GM12878 (cell line): ENCODE results near the gene TRPM5.

Experiments used
- BCLAF1 ChIP-seq: fragments of 450-650 bp; IDR thresholded peaks from 2 replicates; pipeline ENCODE4 v1.6.1; 2017; ENCODE audit warnings: antibody characterized with exemption, mild to moderate bottlenecking, moderate library complexity
- CHD2 ChIP-seq: IDR thresholded peaks from 2 replicates; pipeline ENCODE4 v1.6.1; 2011; ENCODE audit warnings: low read depth, low read length, improper control_type of control experiment, borderline replicate concordance
- CTCF ChIP-seq, 3 experiments: IDR thresholded peaks in 2 of 3; conservative IDR thresholded peaks in 1 of 3; 2 replicates each; pipeline ENCODE4 v1.5.1; 2011; ENCODE audit warnings: low read depth in 3 of 3, low read length in 3 of 3, mild to moderate bottlenecking in 3 of 3, control low read depth in 2 of 3, moderate library complexity in 2 of 3, inconsistent platforms in 1 of 3, mixed read lengths in 1 of 3; ENCODE audit not compliant: control insufficient read depth in 2 of 3, insufficient read depth in 1 of 3; ENCODE audit errors: extremely low read depth in 1 of 3
- DPF2 ChIP-seq: fragments of 450-650 bp; IDR thresholded peaks from 2 replicates; pipeline ENCODE4 v1.6.1; 2017; ENCODE audit warnings: mild to moderate bottlenecking
- ELK1 ChIP-seq: IDR thresholded peaks from 2 replicates; pipeline ENCODE4 v1.6.1; 2012; ENCODE audit warnings: low read depth, low read length, improper control_type of control experiment
- EP300 ChIP-seq, 2 experiments: fragments of 150-350 bp in 1 of 2; IDR thresholded peaks; 2 replicates each; pipeline ENCODE4 v1.6.1; 2011 to 2012; ENCODE audit warnings: low read depth in 2 of 2, low read length in 2 of 2, borderline replicate concordance in 1 of 2, improper control_type of control experiment in 1 of 2, inconsistent platforms in 1 of 2; ENCODE audit not compliant: control insufficient read depth in 1 of 2
- PBX3 ChIP-seq: IDR thresholded peaks from 2 replicates; pipeline ENCODE4 v1.6.1; 2011; ENCODE audit warnings: mild to moderate bottlenecking, low read depth, low read length, moderate library complexity; ENCODE audit not compliant: insufficient replicate concordance
- POLR2A ChIP-seq: IDR thresholded peaks from 2 replicates; pipeline ENCODE4 v1.6.1; 2011; ENCODE audit warnings: low read depth, mild to moderate bottlenecking, low read length
- POLR2AphosphoS5 ChIP-seq: IDR thresholded peaks from 2 replicates; pipeline ENCODE4 v1.6.1; 2011; ENCODE audit warnings: mild to moderate bottlenecking, low read length, inconsistent platforms
- RAD21 ChIP-seq: IDR thresholded peaks from 2 replicates; pipeline ENCODE4 v1.6.1; 2011; ENCODE audit warnings: mild to moderate bottlenecking, low read depth, low read length, moderate library complexity; ENCODE audit not compliant: insufficient read depth
- SRF ChIP-seq, 2 experiments: IDR thresholded peaks; 2 replicates each; pipeline ENCODE4 v1.6.1; 2011; ENCODE audit warnings: low read depth in 2 of 2, low read length in 2 of 2, mild to moderate bottlenecking in 1 of 2, moderate library complexity in 1 of 2
- ZBTB40 ChIP-seq: fragments of 450-650 bp; IDR thresholded peaks from 2 replicates; pipeline ENCODE4 v1.6.1; 2016; ENCODE audit warnings: mild to moderate bottlenecking, moderate library complexity, borderline replicate concordance
- ZSCAN29 ChIP-seq: fragments of 450-650 bp; IDR thresholded peaks from 2 replicates; pipeline ENCODE4 v1.6.1; 2017; ENCODE audit warnings: mild to moderate bottlenecking, moderate library complexity

- no peak for TF ChIP-seq EP300 (IDR thresholded peaks at IDR 0.05; ENCODE audit: borderline replicate concordance in 1 of 2, control insufficient read depth in 1 of 2, low read depth in 2 of 2, low read length in 2 of 2)
- no peak for TF ChIP-seq POLR2A
- TF ChIP-seq ZBTB40 = no peak
- TF ChIP-seq ZSCAN29 = no peak
- no peak for TF ChIP-seq CHD2
- TF ChIP-seq CTCF (IDR thresholded peaks at IDR 0.05 in 2 of 3, conservative IDR thresholded peaks at IDR 0.05 in 1 of 3; ENCODE audit: control insufficient read depth in 2 of 3, extremely low read depth in 1 of 3, insufficient read depth in 1 of 3, low read depth in 3 of 3, low read length in 3 of 3) = no peak
- no peak for TF ChIP-seq ELK1
- no peak for TF ChIP-seq DPF2
- TF ChIP-seq PBX3 = no peak
- no peak for TF ChIP-seq RAD21
- no peak for TF ChIP-seq SRF (IDR thresholded peaks at IDR 0.05; ENCODE audit: low read depth in 2 of 2, low read length in 2 of 2)
- no peak for TF ChIP-seq POLR2AphosphoS5
- TF ChIP-seq BCLAF1 = no peak
These were observed 27.4 kb upstream of the TRPM5 start for GRCh38 chr11:2471804-2472096.
